ENCODE data around the gene KRT6A. TPM values are rescaled to one million over a fixed set of nuclear protein-coding genes. Genes with fewer than 3 reads are reported as not detected.

Gene KRT6A
- total RNA-seq (ENCODE audit: insufficient read depth, low replicate concordance): 701 TPM

DNA sequence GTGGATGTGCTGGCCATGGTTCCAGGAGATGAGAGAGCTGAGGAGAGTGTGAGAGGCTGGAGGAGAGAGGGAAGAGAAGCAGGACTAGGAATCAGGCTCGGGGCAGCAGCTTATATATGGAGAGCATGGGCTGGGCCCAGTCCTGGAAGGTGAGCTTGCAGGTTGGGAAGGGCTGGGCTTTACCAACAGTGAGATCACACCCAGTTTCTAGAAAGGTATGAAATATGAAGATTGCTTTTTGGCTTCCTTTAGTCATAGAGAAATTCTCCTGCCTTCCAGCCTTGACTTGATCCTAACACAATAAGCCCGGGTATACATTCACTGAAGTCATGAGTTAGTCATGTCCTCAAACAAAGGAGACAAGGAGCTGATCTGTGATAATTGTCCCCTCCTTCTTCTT, at the start of gene KRT6A:
Gene KRT6A, minus strand, starts transcription at position 86 of the 400 bp plus-strand sequence. Its CDS starts 69 bp downstream, at position 17.
- no peak for DNase-seq (ENCODE audit: low spot score)

DNA sequence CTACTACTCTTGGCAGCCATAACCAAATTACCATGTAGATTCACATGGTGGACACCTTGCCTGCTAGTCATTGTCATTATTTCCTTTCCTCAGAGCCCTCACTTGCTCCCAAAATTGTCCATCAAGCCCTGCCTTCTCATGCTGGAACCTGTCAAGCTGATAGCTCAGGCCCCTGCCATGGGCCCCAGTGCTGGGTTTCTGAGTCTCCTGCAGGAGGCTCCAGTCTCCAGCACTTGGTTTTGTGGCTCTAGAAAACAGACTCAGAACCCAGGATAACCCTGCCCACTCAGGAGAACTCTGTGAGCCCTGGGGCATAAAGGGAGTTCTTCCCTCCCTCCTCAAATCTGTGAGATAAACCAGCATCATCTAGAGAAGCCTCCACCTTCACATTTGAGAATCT, 49.1 kb upstream of the KRT6A start:
- no peak for DNase-seq (ENCODE audit: low spot score)

DNA sequence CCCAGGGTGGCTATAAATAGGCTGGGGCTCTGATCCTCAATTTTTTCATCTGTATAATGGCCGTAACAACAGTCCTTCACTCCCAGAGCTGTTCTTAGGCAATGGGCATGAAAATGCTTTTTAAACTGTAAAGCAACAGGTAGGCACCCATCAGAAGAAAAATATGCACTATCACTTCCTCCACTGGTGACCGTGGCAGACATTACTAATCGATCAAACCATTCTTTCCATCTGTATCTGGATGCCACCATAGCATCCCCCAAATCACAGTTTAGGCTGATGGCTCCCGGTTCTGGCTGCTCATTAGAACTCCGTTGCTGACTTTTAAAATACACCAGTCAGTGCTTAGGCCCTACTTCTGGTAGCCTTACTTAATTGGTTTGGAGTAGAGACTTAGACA, 48.7 kb upstream of the KRT6A start:
- no peak for DNase-seq (ENCODE audit: low spot score)

DNA sequence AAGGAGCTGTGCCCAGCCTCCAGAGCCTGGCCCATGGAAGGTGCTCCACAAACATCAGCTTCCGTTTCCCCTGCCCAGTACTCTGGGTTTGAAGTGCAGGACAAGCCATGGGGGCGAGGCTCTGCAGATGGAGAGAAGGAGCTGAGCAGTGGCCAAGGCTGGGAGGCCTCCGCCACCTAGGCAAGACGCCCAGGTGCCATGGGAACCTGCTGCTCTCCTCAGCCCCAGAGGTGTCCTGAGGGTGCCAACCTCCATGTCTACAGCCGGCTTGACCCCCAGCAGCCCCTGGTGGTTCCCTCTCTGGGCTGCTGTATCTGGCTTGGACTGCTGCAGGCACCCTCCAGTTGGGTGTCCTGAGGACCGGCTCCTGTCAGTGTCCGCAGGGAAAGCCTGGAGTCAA, 47.5 kb upstream of the KRT6A start:
- DNase-seq (ENCODE audit: low spot score): no peak

DNA sequence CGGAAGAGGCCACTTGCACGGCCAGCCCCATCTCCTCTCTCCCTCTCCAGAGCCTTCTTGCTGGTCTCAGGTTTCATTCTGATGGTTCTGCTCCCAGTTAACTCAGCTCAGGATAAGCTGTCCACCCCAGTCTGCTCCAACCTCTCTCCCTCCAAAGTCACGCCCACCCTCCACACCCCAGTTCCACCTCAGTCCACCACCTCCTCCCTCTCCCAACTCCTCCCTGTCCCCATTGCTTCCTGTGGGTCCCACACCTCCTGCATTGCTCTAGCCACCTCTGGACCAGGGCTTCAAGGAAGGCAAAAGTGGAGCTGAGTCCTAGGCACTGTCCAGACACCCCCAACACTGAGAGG, 46.7 kb upstream of the KRT6A start:
- no peak for DNase-seq (ENCODE audit: low spot score)

DNA sequence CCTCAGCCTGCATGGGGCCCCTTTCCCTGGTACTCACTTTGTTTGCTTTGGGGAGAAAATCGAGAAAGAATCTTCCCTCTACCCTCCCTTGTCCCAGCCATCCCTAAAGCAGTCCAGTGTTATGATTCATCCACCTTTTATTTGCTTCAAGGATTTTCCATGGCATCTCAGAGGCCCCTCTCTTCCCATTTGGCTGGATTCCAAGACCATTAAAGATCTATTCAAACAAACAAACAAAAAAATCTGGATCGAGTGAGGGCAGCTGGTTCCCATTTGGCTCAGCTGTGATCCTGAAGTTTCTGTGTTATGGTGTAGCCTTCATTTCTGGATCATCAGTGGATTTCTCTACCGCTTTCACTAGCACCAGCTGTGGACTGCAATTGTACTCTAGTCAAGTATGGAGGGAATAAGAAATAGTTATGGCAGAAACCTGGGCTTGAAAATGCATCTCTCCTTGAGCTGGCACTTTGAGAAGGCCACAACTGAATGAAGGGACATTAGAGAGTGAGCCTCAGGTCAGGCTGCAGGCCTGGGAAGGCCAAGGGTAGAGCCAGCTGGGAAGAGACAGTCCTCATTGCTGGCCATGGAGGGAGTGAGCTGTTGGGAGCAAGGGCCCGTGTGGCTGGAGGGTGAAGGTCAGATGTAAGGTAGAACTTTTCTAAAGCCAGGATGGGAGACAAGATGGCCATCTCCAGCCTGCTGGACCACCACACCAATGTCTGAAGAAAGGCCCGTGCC, 46.2 kb upstream of the KRT6A start:
- peak; percentile 84 for DNase-seq (ENCODE audit: low spot score)

DNA sequence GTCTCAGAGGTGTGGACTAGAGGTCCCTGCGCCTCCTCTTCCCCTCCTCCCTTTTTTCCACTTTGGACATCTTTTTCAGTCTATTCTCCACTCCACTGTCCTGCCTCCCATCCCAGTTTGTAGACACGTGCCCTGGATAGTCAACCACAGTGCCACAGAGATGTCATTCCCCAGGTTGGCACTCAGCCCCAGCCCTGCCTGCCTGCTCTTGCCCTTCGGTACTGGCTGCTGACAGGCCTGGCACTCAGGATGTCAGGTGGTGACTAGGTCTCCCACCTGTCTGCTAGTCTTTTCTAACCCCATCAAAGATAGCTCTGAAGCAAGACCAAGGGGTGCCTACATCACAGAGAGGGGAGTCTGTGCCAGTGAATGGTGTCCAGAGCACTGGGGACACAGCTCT, 44.0 kb upstream of the KRT6A start:
- no peak for DNase-seq (ENCODE audit: low spot score)

DNA sequence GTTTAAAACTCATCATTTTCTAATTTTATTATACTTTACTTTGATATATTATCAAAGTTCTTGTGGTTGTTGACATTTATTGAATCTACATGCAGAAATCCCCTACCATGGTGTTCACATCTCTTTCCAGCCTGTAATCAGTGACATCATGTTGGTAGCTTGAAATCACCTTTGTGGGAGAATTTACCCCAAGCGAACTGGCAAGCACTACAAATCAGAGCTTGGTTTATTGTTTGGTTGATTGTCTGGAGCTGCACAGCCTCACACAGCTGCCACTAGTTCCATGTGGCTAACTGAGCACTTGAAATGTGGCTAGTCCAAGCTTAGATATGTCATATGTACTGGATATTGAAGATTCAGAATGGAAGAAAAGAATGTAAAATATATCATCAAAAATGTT, 42.5 kb upstream of the KRT6A start:
- DNase-seq (ENCODE audit: low spot score): no peak

DNA sequence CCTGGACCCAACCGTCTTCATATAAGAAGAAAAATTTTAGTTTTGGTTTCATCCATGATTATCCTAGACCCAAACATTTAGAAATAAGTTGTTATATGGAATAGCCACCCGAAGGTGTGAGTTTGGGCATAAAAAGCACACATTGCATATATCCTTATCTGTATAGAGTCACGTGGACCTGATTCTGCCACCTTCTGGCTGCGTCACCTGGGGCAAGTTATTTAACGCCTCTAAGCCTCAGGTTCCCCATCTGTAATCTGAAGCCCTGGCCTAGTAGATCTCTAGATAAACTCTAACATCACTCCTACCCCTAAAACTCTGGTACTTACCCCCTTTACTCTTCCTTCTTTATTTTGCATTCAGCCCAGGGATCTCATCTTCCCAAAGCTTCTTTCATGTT, 41.4 kb upstream of the KRT6A start:
- no peak for DNase-seq (ENCODE audit: low spot score)

DNA sequence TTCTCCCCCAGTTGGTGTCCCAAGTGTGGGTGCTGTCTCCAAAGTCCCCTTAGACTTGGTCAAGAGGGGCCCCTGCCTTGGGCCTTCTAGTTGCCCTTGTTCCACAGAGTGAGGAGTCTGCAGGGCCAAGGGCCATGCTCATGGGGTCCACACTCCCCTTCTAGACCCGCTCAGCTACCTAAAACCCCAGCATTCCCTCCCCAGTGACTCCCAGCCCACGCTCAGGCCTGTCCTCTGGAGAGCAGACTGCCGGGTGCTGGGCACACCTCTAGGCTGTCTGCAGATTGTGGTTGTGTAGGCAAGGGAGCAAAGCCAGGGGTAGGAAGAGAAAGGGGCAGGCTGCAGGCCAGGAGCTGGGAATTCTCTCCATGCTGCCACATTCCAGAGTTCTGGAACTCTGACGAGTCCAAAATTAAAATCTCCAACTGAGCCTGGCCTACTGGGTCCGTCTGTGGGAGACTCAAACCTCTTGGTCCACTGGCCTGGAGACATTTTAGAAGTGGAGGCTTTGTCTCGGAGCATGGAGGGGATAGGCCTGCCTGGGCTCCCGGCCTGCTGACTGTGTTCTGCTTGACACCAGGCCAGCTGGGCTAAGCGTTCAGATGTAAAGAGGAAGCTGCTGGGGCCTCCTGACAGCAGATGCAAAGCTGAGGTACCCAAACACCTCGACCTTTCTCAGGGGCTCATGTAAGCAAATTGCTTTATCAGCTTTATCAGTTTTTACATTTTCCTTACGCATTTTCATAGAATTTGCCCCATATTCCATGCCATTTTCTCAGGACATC, 40.8 kb upstream of the KRT6A start:
- DNase-seq (ENCODE audit: low spot score): peak; percentile 49

DNA sequence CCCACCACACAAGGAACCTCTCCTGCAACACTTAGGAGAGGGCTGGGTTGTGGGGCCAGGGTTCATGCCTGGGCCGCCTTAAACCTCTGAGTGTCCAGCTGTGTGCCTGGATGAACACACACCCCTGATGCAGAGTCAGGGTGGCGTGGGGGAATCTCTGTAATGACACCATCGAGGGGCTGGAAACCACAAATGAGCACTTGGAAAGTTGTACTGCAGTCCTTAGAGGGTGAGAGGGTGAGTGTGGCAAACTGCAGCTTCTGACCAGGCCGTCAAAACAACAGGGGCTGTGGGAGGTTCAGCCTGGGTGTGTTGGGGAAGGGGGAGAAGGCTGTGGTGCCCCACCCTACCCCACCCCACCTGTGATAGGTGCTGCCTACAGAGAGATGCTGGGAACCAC, 39.6 kb upstream of the KRT6A start:
- no peak for DNase-seq (ENCODE audit: low spot score)

DNA sequence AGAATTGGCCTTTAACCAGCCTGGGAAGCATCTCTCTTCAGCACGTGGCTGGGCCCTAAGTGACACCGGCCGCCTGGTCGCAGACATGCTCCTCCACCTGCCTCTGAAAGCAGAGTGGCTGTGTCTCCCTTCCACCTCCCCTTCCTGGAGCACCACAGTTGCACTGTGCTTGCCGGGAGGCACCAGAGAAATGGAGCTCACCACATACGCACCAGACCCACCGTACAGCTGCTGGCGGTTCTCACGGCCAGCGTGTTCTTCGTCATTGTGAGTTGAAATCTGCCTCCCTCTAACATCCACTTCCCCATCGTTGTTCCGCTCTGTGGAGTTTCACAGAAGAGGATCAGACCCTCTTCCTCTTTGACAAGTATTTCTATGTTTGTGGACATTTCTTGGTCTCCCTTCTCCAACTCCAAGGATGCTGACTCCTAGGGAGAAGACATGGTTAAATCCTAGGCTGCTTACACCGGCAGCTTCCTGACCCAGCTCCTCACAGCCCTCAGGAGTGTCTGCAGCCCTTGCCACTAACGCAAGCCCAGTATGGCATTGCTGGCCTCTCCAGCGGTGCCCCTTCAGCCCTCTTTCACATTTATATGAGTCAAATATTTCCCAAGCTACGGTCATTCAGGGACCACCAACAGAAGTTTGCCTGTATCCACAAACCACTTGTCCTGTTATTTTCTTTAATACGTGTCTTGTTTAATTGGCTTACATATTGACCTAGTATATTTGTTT, 38.7 kb upstream of the KRT6A start:
- no peak for DNase-seq (ENCODE audit: low spot score)

DNA sequence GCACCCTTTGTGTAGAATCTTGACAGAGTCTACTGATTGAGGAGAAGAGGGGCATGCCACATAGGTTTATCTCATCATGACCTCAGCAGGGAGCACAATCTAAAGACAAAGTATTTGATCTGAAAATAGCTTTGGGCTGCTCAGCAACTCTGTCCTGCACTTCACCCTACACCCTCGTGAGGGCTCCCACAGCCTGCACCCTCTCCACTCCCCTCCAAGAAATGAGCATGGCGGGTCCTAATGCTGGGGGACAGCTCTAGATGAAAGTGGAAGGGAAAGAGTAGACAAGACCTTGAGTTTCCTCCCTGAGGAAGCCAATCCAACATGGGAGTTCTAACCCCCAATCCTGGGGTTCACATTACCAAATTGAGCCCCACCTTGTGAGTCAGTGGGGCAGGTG, 37.8 kb upstream of the KRT6A start:
- DNase-seq (ENCODE audit: low spot score): no peak

DNA sequence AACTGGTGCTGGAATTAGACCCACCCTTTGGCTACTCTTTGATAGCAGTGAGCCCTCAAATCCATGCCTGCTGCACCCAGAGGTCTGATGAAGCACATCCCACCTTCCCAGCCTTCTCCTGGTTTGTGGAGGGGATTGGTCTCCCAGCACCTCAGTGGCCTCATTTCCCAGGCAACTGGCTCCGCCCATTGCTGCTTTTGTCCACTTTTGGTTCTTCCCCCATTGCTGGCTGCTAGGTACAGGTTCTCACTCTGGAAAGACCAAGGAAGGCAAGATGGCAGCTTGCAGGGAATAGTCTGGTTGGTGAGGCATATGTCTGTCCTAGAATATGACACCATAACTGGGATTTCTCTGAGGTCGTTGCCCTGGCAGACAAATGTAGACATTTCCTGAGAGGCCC, 37.3 kb upstream of the KRT6A start:
- no peak for DNase-seq (ENCODE audit: low spot score)

DNA sequence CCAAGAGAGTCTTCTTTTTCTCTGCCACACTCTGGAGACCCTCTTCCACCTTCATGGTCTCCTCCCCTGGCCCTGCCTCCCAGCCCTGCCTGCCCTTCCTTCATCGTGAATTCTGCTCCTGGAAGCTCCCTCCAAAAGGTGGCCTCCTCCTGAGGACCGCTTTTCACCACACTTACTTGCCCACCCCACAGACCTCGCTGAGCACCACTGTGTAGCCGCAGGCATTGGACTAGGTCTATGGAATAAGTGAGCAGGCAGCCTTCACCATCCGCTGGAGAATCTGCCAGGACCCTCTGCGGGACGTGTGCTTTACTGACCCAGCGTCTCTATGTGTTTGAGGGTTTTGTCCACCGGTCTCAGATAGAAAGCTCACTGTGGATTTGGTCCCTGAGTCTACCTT, 36.8 kb upstream of the KRT6A start:
- no peak for DNase-seq (ENCODE audit: low spot score)

DNA sequence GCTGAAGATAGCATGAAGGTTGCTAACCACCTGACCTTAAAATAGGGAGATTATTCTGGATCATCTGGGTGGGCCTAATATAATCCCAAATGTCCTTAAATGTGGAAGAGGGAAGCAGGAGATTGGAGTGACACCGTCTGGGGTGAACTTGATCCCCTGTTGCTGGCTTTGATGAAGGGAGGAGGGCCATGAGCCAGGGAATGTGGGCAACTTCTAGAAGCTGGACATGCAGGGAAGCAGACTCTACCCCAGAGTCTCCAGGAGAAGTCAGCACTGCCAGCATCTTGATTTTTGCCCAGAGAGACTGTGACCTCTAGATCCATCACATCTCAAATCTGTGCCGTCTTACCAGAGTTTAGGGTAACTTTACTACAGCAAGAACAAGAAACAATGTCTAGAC, 36.4 kb upstream of the KRT6A start:
- DNase-seq (ENCODE audit: low spot score): no peak

DNA sequence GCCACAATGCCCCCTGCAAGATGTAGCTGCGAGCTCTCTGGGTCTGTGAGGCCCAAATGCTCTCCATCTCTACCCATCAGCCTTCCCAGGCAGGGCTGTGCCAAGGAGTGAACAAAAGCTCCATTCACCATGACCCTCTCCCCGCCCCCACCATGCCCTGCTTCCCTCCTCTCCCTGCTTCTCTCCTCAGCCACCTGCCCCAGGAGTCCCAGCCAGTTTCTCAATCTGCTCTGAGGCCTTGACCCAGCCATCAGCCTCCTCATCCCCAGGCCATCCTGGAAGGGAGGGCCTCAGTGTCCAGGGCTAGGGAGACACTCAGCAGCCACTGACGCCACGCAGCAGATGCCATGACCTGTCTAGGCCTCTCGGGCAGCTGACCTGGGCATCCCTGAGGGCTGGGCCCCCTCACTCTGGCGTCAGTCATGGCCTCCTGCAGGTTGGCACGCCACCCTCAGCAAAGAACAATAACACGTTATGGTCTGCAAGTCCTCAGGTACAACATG, 35.6 kb upstream of the KRT6A start:
- no peak for DNase-seq (ENCODE audit: low spot score)

DNA sequence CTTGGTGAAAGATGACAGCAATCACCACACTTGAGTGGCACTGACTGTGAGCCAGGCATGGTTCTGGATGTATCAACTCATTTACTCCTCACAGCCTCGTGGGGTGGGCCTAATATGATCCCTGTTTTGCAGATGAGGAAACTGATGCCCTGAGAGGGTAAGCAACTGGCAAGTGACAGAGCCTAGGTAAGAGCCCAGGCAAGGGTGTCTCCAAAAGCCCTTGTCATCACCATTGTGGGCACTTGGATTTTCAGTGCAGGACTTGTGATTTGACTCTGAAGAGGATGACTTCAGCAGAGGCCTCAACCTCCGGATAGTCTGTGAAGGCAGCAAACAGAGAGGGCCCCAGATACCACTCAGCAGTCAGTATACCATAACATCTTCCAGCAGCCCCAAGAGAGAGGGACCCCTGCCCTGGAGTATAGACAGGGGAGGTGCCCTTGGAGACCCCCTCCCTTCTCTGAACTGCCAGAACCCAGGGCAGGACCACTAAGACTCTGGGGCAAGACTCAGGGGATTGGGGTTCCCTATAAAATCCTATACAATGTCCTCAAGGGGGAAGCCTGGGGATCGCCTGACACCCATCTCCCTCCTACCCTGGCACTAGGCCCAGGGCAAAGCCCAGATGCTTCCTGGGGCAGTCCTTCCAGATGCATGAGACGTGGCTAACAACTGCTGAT, 34.2 kb upstream of the KRT6A start:
- no peak for DNase-seq (ENCODE audit: low spot score)

DNA sequence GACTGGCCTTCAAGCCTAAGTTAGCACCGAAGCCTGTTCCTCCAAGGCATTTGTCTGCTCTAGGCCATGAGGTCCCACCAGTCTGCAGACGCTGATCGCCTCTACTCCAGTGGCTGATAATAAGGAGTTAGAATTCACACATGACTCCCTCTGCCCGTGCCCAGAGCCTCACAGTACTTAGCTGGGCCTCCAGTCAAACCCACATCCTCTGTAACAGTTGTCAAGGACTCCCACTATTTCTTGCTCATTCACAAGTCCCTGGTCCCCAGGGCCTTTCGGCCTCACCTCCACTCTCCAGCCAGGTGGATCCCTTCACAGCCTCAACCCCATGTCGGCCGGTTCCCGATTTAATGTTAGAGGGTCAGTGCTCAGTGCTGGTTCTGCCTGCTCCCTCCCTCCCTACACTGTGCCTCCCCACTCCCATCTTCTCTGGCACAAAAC, 33.5 kb upstream of the KRT6A start:
- no peak for DNase-seq (ENCODE audit: low spot score)

DNA sequence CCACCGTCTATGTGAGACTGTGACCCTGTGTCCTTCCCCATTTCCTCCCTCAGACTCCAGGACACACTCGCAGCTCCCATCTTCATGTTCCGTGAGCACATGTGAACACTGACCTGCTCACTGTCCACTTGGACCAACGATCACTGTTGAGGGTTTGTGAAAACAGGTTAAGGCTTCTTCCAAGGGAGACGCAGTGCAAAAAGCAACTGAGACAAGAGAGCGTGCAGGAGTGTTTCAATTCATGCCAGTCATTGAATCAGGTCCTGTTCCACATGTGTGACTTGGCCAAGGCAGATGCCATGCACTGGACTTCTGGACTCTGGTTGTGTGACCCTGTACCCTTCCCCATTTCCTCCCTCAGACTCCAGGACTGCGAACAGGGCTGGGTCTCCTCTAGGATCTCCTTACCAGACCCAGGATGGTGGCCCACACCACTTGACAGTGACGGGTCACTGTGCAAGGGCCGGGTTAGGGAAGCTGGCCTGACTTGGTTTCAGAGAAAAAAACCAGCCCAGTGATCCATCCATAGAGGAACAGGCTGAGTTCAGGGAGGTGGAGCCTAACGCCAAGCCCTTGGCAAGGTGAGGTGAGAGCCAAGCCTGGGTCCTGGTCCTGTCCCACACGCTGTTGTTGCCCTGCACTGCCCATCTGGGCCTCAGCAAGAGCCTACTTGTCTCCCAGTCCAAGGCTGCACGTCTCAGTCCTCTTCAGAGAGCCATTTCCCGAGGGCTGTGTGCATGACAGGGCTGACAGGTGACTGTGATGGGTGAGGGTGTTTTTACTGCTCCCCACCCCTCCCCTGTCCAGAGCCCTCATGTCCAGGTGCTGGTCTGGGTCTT, 32.8 kb upstream of the KRT6A start:
- DNase-seq (ENCODE audit: low spot score): no peak
